Activated CD4-positive, alpha-beta T cell treated with anti-CD3 and anti-CD28 coated beads for 48 hours (primary cell): ENCODE results near the gene NR2F1.

Experiments
- DNase-seq: peaks from one replicate; pipeline ENCODE4 v3.0.0-alpha.2; 2020

Gene NR2F1

GRCh38 chr5:93591323-93591945 is 8.4 kb downstream of the NR2F1 start:
- no peak for DNase-seq

- DNase-seq: no peak
Measured at GRCh38 chr5:93592883-93593282, 9.9 kb downstream of the NR2F1 start.

GRCh38 chr5:93593476-93594131 is 10.6 kb downstream of the NR2F1 start:
- no peak for DNase-seq

- no peak for DNase-seq
Measured at GRCh38 chr5:93594591-93595419, 11.8 kb downstream of the NR2F1 start.

GRCh38 chr5:93595420-93596147 is 12.6 kb downstream of the NR2F1 start:
- no peak for DNase-seq

GRCh38 chr5:93596310-93596675 is 13.3 kb downstream of the NR2F1 start:
- no peak for DNase-seq

- DNase-seq: no peak
Measured at GRCh38 chr5:93596676-93597490, 13.9 kb downstream of the NR2F1 start.

GRCh38 chr5:93598091-93599000 is 15.3 kb downstream of the NR2F1 start:
- no peak for DNase-seq

- no peak for DNase-seq
Measured at GRCh38 chr5:93599001-93599379, 16.0 kb downstream of the NR2F1 start.

GRCh38 chr5:93599399-93600120 is 16.5 kb downstream of the NR2F1 start:
- DNase-seq: no peak

- no peak for DNase-seq
Measured at GRCh38 chr5:93600409-93601070, 17.5 kb downstream of the NR2F1 start.

- no peak for DNase-seq
Measured at GRCh38 chr5:93601071-93601801, 18.2 kb downstream of the NR2F1 start.

GRCh38 chr5:93601802-93602155 is 18.8 kb downstream of the NR2F1 start:
- DNase-seq: no peak

- no peak for DNase-seq
Measured at GRCh38 chr5:93602241-93603077, 19.4 kb downstream of the NR2F1 start.

- DNase-seq: no peak
Measured at GRCh38 chr5:93603078-93603792, 20.2 kb downstream of the NR2F1 start.

- peak; percentile 17 for DNase-seq
Measured at GRCh38 chr5:93603793-93604643, 21.0 kb downstream of the NR2F1 start.
